SK-N-SH (cell line): ENCODE measurements around the gene LENG9.

Experiments
- CHD2 ChIP-seq: fragments of 150-350 bp; IDR thresholded peaks from 2 replicates; pipeline ENCODE4 v1.6.1; 2018; ENCODE audit warnings: low read length; ENCODE audit not compliant: partially characterized antibody
- GABPA ChIP-seq: IDR thresholded peaks from 2 replicates; pipeline ENCODE4 v1.4.0; 2012; ENCODE audit warnings: low read depth, mild to moderate bottlenecking
- RCOR1 ChIP-seq: fragments of 150-350 bp; IDR thresholded peaks from 2 replicates; pipeline ENCODE4 v1.6.1; 2017; ENCODE audit warnings: antibody characterized with exemption, low read length
- SMC3 ChIP-seq: IDR thresholded peaks from 2 replicates; pipeline ENCODE4 v1.6.1; 2012; ENCODE audit warnings: low read depth, low read length, improper control_type of control experiment
- TF ChIP-seq, protein P1 (sequence below): fragments of 200-600 bp; sonication (generic); IDR thresholded peaks from 2 replicates; pipeline ENCODE4 v1.6.1; 2017; ENCODE audit warnings: antibody characterized with exemption, mild to moderate bottlenecking, moderate library complexity
- TF ChIP-seq, protein P2 (sequence below): fragments of 150-350 bp; IDR thresholded peaks from 2 replicates; pipeline ENCODE4 v1.6.1; 2017; ENCODE audit warnings: antibody characterized with exemption, low read length, low read depth, borderline replicate concordance

DNA sequence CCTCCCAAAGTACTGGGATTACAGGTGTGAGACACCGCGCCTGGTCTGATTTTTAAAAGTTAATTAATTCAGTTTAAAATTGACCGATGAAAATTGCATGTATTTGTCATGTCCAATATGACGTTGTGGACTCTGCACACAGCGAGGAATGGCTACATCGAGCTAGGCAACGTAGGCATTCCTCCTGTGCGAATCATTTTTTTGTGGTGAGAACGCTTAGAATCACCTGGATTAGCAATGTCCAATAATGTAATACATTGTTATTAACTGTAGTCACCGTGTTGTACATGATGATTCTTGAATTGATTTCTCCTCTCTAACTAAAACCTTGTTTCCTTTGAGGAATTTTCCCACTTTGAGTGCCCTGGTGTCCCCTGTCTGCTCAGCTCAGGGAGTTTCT is 42.5 kb upstream of the LENG9 start:
- TF ChIP-seq, protein P1, sequence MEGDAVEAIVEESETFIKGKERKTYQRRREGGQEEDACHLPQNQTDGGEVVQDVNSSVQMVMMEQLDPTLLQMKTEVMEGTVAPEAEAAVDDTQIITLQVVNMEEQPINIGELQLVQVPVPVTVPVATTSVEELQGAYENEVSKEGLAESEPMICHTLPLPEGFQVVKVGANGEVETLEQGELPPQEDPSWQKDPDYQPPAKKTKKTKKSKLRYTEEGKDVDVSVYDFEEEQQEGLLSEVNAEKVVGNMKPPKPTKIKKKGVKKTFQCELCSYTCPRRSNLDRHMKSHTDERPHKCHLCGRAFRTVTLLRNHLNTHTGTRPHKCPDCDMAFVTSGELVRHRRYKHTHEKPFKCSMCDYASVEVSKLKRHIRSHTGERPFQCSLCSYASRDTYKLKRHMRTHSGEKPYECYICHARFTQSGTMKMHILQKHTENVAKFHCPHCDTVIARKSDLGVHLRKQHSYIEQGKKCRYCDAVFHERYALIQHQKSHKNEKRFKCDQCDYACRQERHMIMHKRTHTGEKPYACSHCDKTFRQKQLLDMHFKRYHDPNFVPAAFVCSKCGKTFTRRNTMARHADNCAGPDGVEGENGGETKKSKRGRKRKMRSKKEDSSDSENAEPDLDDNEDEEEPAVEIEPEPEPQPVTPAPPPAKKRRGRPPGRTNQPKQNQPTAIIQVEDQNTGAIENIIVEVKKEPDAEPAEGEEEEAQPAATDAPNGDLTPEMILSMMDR, result no peak
- TF ChIP-seq GABPA (no peak), RCOR1 (no peak), CHD2 (no peak), SMC3 (no peak)
- TF ChIP-seq, protein P2, sequence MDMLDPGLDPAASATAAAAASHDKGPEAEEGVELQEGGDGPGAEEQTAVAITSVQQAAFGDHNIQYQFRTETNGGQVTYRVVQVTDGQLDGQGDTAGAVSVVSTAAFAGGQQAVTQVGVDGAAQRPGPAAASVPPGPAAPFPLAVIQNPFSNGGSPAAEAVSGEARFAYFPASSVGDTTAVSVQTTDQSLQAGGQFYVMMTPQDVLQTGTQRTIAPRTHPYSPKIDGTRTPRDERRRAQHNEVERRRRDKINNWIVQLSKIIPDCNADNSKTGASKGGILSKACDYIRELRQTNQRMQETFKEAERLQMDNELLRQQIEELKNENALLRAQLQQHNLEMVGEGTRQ, result no peak
